HG02759 (cell line): ENCODE data around the gene HK3.

Source experiments
- ATAC-seq: cut with Tn5 transposase; IDR thresholded peaks from one replicate; pipeline ENCODE4 v1.9.1; 2021; ENCODE audit warnings: mild to moderate bottlenecking, moderate library complexity; ENCODE audit not compliant: unreplicated experiment

Gene HK3

DNA sequence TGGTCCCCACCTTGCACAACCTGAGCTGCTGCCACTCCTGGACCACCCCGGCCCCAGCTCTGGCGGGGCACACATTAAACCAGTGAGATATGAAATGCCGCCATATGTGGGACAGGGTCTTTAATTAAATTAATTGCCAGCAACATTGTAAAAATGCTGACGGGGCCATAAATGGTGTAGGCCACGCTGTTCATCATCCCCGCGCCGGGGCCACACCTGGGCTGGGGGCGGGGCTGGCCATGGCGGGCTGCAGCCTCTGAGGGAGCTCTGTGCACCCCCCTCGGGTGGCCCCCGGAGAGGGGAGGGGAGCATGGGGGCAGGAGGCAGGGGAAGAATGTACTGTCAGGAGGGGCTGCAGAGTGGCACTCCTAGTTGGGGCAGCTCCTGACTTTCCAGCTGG, 47.8 kb downstream of the HK3 start:
- ATAC-seq = no peak

DNA sequence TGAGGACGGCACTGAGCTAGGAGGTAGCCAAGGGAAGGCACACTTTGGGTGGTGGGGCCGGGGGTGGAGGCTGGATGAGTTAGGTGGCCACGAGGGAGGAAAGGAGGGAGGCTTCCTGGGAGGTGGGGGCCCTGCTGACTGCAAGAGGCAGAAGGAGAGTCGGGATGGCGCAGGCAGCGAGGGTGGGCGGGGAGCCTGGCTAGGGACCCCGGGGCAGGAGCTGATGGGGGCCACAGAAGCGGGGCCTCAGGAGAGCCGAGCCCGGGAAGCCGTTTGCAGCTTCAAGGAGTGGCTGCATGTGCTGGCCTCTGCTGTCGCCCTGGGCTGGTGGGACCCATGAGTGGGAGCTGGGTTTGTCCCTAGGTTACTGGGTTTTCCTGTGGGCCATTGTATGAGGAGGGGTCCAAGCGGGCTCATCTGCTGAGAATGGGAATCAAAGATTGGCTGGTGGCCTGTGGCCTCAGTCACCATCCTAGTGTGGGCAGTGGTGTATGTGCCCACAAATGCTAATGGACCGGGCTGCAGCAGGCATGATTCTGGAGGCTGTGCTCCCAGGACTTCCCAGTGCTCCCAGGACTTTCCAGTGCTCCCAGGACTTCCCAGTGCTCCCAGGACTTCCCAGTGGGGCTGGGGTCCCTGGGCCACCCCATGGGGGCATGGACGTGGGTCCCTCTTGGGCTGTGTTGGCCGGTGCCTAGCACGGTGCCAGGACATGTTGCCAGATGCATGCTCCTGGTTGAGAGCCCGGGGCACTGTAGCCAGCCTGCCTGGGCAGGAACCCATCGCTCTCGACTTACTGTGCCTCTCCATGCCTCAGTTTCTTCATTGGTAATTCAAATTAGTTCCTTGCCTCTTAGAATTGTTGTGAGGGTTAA, 48.5 kb downstream of the HK3 start:
- ATAC-seq = no peak

GRCh38 chr5:176849611-176850227, 49.4 kb downstream of the HK3 start:
- ATAC-seq = no peak

DNA sequence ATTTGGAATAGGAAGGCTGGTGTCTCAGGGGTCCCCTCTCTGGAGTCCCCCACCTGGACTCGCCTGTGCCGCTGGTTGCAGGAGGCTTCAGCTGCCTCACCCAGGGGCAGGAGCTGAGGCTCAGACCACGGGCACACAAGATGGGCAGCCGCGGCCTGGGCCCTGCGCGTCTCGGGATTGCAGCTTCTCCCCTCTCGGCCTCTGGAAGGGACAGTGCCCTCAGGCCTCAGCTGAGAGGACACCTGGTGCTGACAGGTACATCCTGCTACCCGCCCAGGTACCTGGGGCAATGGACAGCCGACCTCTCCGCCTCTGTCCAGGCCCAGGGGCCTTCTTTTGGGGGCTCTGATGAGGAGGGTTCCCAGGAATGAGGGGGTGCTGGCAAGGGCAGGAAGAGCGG, 50.5 kb downstream of the HK3 start:
- ATAC-seq = no peak

DNA sequence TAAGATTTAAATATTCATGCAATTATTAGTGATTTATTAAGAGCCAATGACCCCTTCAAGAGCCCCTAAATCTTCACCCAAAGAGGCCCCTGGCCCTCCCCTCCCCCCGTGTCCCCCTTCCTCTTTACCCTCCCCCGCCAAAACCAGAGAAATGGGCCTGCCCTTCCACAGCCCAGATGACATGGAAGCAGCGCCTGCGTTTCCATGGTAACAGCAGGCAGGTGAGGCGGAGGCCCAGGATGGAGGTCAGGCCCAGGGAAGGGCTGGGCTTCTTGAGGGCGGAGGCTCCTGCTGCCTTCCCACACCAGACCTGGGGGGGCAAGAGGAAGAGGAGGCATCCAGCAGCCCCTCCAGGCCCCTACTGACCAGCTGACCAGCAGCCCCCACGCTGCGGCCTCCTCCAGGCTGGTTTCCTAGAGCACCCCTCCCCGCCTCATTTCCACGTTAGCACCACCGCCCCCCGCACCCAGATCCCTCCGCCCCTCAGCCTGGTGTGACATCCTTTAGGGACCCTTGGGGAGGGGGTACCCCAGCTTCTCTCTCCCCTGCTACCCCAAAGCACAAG, 51.3 kb downstream of the HK3 start:
- no peak for ATAC-seq

DNA sequence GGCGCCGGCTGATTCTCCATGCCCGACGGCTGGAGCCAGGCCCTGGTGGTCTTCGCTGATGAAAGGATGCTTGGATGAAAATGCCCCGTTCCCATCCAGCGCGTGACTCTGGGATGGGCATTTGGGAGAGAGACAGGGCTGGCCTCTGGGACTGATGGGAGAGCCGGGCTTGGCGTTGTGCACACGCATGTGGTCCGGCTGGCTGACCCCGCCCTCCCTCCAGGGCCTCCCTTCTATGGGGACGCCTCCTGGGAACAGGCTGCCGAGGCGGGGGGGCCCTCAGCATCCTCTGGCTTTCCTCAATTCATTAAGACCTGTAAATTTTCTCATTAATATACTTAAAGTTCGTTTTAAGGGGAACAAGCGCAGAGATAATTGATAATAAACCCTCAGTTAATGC, 52.0 kb downstream of the HK3 start:
- ATAC-seq = no peak

DNA sequence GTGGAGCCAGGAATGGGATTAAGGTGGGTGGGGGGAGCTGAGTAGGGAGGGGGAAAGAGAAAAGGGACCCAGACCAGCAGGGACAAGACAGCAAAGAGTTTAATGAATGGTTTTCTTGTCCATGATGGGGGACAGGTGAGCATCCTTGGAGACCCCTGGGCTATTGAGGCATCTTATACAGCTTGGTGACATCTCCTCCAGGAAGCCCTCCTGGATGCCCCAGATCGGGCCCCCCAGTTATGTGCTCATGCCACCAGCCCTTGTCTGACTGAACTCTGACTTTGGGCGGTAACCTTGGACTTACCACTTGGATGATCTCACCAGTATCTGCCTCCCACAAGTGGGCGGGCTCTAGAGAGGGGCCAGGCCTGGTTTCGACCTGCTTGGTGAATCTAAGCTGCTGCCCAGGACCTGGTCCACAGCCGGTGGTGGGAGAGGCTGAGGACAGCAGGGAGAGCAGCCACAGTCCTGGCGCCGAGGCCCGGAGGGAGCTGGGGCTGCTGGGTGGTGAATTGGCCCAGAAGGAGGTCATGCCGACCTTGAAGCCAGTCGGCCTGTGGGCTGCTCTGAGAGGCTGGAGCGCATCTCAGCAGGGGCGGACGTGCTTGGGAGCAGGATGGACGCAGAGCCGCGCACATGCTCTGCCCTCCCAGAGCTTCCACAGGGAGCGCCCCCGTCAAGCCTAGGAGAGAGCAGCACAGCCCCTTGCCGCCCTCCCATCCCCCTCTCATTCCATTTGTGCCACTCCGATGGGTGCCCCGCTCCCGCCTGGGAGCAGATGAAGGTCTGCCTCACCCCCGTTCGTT, 52.6 kb downstream of the HK3 start:
- ATAC-seq = no peak

GRCh38 chr5:176845392-176845713, 53.8 kb downstream of the HK3 start:
- no peak for ATAC-seq

DNA sequence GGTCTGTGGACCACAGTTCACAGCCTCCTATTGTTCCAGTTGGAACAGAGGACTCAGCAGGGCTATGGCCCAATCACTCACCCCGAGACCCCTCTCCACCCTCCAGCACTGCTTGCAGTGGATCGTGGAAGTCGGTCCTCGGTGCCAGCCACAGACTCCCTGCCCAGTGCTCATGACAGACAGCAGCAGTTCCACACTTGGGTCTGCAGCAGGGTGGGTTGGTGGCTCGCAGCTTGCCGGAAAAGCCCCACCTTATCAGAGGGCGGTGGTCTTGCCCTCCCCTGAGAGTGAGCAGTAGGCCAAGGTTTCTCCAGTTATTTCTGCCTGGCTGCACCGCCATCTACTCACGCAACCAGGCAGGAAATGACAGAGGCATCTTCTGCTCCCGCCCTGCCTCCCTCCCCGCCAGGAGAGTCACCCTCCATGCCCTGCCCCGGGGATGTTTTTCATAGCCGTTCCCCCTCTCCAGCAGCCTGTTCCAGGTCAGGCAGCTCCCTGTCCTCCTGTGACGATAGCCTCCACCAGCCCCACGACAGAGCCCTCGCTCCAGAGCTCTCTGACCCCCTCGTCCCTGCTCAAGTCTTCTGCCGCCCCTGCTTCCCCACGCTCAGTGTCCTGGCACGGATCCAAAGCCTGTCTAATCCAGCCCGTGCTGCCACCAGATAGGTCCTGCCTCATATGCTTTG, 54.3 kb downstream of the HK3 start:
- no peak for ATAC-seq

- ATAC-seq = no peak
Observed at GRCh38 chr5:176844281-176844680, 54.9 kb downstream of the HK3 start.

DNA sequence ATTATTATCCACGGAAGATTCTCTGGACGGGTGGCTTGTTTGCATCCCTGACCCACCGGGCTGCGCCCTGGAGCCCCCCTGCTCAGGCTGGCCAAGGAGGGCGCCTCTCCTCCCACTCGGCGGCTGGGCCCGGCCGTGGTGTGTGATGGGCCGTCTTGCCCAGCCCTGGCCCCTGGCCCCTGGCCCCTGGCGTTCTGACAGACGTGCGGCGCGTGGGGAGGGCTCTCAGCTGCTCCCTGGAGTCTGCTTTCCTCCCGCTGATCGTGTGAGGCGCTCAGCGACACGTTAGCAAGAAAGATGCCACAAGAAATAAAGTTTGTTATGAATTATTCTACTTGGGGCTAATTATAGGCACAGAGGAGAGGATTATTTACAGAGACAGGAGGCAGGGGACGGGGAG, 55.5 kb downstream of the HK3 start:
- no peak for ATAC-seq

GRCh38 chr5:176837707-176838115, 61.4 kb downstream of the HK3 start:
- ATAC-seq = no peak

GRCh38 chr5:176836811-176837706, 62.1 kb downstream of the HK3 start:
- no peak for ATAC-seq

DNA sequence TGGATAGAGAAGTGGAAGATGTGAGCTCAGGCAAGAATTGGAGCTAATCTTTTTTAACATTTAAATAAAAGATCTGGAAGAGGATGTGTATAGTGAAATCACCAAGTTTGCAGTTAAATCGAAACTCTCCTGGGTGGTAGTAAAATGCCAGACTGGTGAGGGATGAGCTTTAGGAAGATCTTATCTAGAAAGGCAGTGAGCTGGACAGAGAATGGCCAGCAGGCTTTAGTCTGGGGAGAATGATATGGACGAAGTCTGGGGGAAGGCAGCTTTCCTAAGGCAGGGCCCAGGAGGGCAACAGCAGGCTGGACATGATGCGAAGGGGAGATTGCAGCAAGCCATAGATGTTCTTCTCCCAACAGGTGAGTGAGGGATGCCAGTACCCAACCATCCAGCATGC, 63.2 kb downstream of the HK3 start:
- no peak for ATAC-seq

GRCh38 chr5:176833286-176833685, 65.9 kb downstream of the HK3 start:
- no peak for ATAC-seq

DNA sequence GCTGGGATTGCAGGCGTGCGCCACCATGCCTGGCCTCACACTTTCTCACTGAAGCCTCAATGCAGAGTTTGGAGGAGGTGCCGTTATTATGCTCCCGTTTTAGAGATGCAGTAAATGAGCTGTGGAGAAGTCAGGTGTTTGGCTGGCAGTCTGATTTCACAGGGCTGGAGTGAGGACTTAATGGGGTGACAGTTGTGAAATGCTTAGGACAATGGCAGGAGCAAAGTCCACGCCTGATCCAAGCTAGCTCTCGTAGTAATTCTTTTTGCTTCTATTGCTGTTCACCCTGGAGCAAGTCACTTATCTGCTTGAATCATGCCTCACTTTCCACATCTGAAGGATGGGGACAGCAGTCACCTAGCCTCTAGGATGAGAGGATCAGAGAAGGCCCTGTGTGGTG, 67.0 kb downstream of the HK3 start:
- ATAC-seq = no peak

- no peak for ATAC-seq
Observed at GRCh38 chr5:176831425-176831824, 67.7 kb downstream of the HK3 start.

DNA sequence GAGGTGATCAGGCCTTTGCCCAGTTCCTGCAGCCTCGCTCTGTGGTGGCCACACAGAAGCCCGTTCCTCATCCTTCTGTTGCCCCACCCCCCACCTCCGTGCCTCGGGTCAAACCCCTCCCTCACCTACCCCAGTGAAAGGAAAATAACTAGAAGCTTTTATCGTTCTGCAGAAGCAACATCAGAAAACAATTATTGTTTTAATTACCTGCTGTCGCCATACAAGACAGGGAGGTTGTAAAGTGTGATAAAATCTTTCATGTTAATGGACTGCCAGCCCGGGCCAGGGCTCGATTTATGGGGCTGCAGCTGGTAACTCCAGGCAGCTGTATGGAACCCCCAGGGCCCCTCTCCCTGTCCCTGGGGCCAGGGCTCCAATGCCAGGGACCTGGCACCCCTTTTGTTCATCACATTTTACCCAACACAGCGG, 68.1 kb downstream of the HK3 start:
- no peak for ATAC-seq
